HCT116 (cell line): Measurements from ENCODE around the gene ARID5B. TPM values are rescaled to one million over a fixed set of nuclear protein-coding genes. Genes with fewer than 3 reads are reported as not detected.

Source experiments
- ATAC-seq: fragments of 200-7000 bp; cut with Tn5 transposase; 2 replicates; pipeline ENCODE4 v1.9.1; 2020; ENCODE audit warnings: mild to moderate bottlenecking, moderate library complexity
- BruUV-seq: library from RNA; stranded (reverse); fragments of 400-500 nt; replicated peaks from 2 replicates; lab custom pipeline; 2021; lab: Mats Ljungman, UMichigan
- CTCF ChIA-PET: fragments of 300-600 bp; sonication (Branson Sonifier 250); formaldehyde crosslinking; loops from one replicate; lab custom pipeline; 2021; ENCODE audit warnings: antibody characterized with exemption; lab: Charles Lee
- POLR2A ChIA-PET: fragments of 300-600, 350-600 bp; sonication (Branson Sonifier 250); formaldehyde crosslinking; loops from one replicate; lab custom pipeline; 2021; ENCODE audit warnings: antibody characterized with exemption; lab: Charles Lee
- RAD21 ChIA-PET, 2 experiments: fragments of 300-600 bp; sonication (Branson Sonifier 250); formaldehyde crosslinking; loops; one replicate each; lab custom pipeline; 2023; ENCODE audit warnings: low total read pairs in 2 of 2; ENCODE audit not compliant: uncharacterized antibody in 2 of 2, unreplicated experiment in 2 of 2, low non-redundant PET in 1 of 2; lab: Charles Lee
- DNase-seq: peaks from one replicate; pipeline ENCODE4 v3.0.0-alpha.2; 2010; ENCODE audit warnings: low read depth, low spot score
- H2AFZ ChIP-seq: fragments of 200-600 bp; shearing (Covaris generic), sonication (generic); 2 replicates; pipeline ENCODE4 v1.6.1; 2017; ENCODE audit warnings: low read depth, mixed run types, mixed read lengths, antibody characterized with exemption, low read length; ENCODE audit not compliant: poor library complexity, severe bottlenecking
- H3K27ac ChIP-seq: 2 replicates; pipeline ENCODE4 v1.5.1; 2012; ENCODE audit warnings: low read depth, low read length
- H3K27me3 ChIP-seq: fragments of 200-600 bp; sonication (generic); 2 replicates; pipeline ENCODE4 v1.6.1; 2016; ENCODE audit warnings: mixed run types, low read length, mixed read lengths; ENCODE audit not compliant: insufficient read depth
- H3K36me3 ChIP-seq, 2 experiments: fragments of 200-500 bp in 1 of 2; fragments of 200-600 bp in 1 of 2; sonication (Bioruptor generic) in 1 of 2; sonication (generic) in 1 of 2; 2 replicates each; pipeline versions ENCODE4 v1.5.1 to v1.6.1; 2014 to 2016; ENCODE audit warnings: low read length in 2 of 2, inconsistent platforms in 1 of 2, mixed read lengths in 1 of 2, mixed run types in 1 of 2; ENCODE audit not compliant: insufficient read depth in 2 of 2, control insufficient read depth in 1 of 2
- H3K4me1 ChIP-seq, 2 experiments: fragments of 200-600 bp in 1 of 2; sonication (generic) in 1 of 2; 2 replicates each; pipeline versions ENCODE4 v1.5.1 to v1.6.1; 2012 to 2017; ENCODE audit warnings: low read length in 2 of 2, inconsistent platforms in 1 of 2, mild to moderate bottlenecking in 1 of 2, mixed read lengths in 1 of 2, mixed run types in 1 of 2, moderate library complexity in 1 of 2; ENCODE audit not compliant: insufficient read depth in 2 of 2, control insufficient read depth in 1 of 2
- H3K4me2 ChIP-seq: fragments of 200-600 bp; sonication (generic); 2 replicates; pipeline ENCODE4 v1.6.1; 2017; ENCODE audit warnings: mixed run types, low read length, mixed read lengths
- H3K4me3 ChIP-seq, 2 experiments: fragments of 200-600 bp in 1 of 2; sonication (generic) in 1 of 2; replicated peaks in 1 of 2; 2 replicates each; pipeline ENCODE4 v1.5.1; 2011 to 2016; ENCODE audit warnings: low read length in 2 of 2, control low read depth in 1 of 2, low read depth in 1 of 2, mild to moderate bottlenecking in 1 of 2, mixed read lengths in 1 of 2, mixed run types in 1 of 2
- H3K79me2 ChIP-seq: fragments of 200-600 bp; sonication (generic); 2 replicates; pipeline ENCODE4 v1.6.1; 2017; ENCODE audit warnings: mild to moderate bottlenecking, mixed run types, low read length, moderate library complexity, mixed read lengths; ENCODE audit not compliant: insufficient read depth
- H3K9ac ChIP-seq: fragments of 200-600 bp; sonication (generic); 2 replicates; pipeline ENCODE4 v1.6.1; 2016; ENCODE audit warnings: low read length, mixed read lengths
- H3K9me2 ChIP-seq: fragments of 200-600 bp; sonication (generic), shearing (Covaris generic); 2 replicates; pipeline ENCODE4 v1.6.1; 2017; ENCODE audit warnings: mixed run types, mild to moderate bottlenecking, moderate library complexity; ENCODE audit not compliant: insufficient read depth
- H3K9me3 ChIP-seq, 2 experiments: fragments of 200-500 bp in 1 of 2; fragments of 200-600 bp in 1 of 2; sonication (Bioruptor generic) in 1 of 2; sonication (generic) in 1 of 2; 2 replicates each; pipeline ENCODE4 v1.6.1; 2014 to 2017; ENCODE audit warnings: low read length in 2 of 2, mixed read lengths in 2 of 2, inconsistent platforms in 1 of 2, low read depth in 1 of 2, mild to moderate bottlenecking in 1 of 2, mixed run types in 1 of 2, moderate library complexity in 1 of 2; ENCODE audit not compliant: control insufficient read depth in 1 of 2, insufficient read depth in 1 of 2
- H4K20me1 ChIP-seq: fragments of 200-600 bp; sonication (generic), shearing (Covaris generic); 2 replicates; pipeline ENCODE4 v1.6.1; 2017; ENCODE audit warnings: mixed run types, mild to moderate bottlenecking, moderate library complexity; ENCODE audit not compliant: insufficient read depth
- CBX3 ChIP-seq: IDR thresholded peaks from 2 replicates; pipeline ENCODE4 v1.6.1; 2012; ENCODE audit warnings: low read depth
- EGR1 ChIP-seq: IDR thresholded peaks from 2 replicates; pipeline ENCODE4 v1.6.1; 2012; ENCODE audit warnings: low read depth
- ELF1 ChIP-seq: IDR thresholded peaks from 2 replicates; pipeline ENCODE4 v1.6.1; 2012; ENCODE audit warnings: low read depth, borderline replicate concordance
- EZH2 ChIP-seq: fragments of 200-600 bp; sonication (generic); IDR thresholded peaks from 2 replicates; pipeline ENCODE4 v1.6.1; 2017; ENCODE audit warnings: antibody characterized with exemption, mixed run types
- EZH2phosphoT487 ChIP-seq: fragments of 200-600 bp; IDR thresholded peaks from 2 replicates; pipeline ENCODE4 v1.6.1; 2018; ENCODE audit warnings: antibody characterized with exemption, borderline replicate concordance
- FOSL1 ChIP-seq: IDR thresholded peaks from 2 replicates; pipeline ENCODE4 v1.6.1; 2012; ENCODE audit warnings: low read depth
- RAD21 ChIP-seq: IDR thresholded peaks from 2 replicates; pipeline ENCODE4 v1.6.1; 2012; ENCODE audit warnings: low read depth, mild to moderate bottlenecking
- REST ChIP-seq: IDR thresholded peaks from 2 replicates; pipeline ENCODE4 v1.6.1; 2012; ENCODE audit warnings: low read depth
- YY1 ChIP-seq: IDR thresholded peaks from 2 replicates; pipeline ENCODE4 v1.6.1; 2011; ENCODE audit warnings: low read length, low read depth, moderate library complexity, mild to moderate bottlenecking; ENCODE audit not compliant: insufficient replicate concordance; ENCODE audit errors: extremely low read depth
- ZNF274 ChIP-seq: fragments of 200-500 bp; sonication (Bioruptor generic); IDR thresholded peaks from 2 replicates; pipeline ENCODE4 v1.6.1; 2014; ENCODE audit warnings: mild to moderate bottlenecking, low read depth, low read length, inconsistent platforms
- intact Hi-C: fragments of 100-400 bp; cut with micrococcal nuclease; formaldehyde crosslinking; loops from 2 replicates; pipeline ENCODE4 v1.10.0; 2022
- total RNA-seq: library from RNA; stranded (reverse); gene quantifications from one replicate; pipeline ENCODE4 v1.2.1, GENCODE V29; 2021; ENCODE audit not compliant: unreplicated experiment
- TF ChIP-seq, protein P1 (sequence below): IDR thresholded peaks from 2 replicates; pipeline ENCODE4 v1.6.1; 2012

ARID5B gene
- total RNA-seq, 1 experiment from 2014 or later, result 4.7 TPM

- BruUV-seq, result no TSS peak
- DNase-seq, result no peak
- ChIA-PET POLR2A (interaction anchor here (0.6 kb wide), 1 partner anchor 10 kb away, joined by 5 read pairs; no protein-coding TSS in a partner anchor), CTCF (interaction anchor here (0.6 kb wide), 1 partner anchor 1384 kb away, joined by 3 read pairs; no protein-coding TSS in a partner anchor), RAD21 (no interaction called here)
- Histone ChIP-seq H3K27me3 (no peaks in the 10 kb centered on the region), H4K20me1 (no peaks in the 10 kb centered on the region), H3K4me2 (no peak overlapping the region), H3K27ac (no peak overlapping the region), H3K4me1 (no peaks in the 10 kb centered on the region), H3K36me3 (no peaks in the 10 kb centered on the region), H3K9me3 (no peaks in the 10 kb centered on the region), H3K9me2 (no peaks in the 10 kb centered on the region), H3K9ac (no peak overlapping the region), H3K79me2 (no peaks in the 10 kb centered on the region), H2AFZ (no peak overlapping the region), H3K4me3 (no peak overlapping the region)
- no peak for ATAC-seq
- TF ChIP-seq CBX3 (no peak), ELF1 (no peak), REST (no peak), EZH2 (no peak), EGR1 (no peak), EZH2phosphoT487 (no peak), FOSL1 (no peak), ZNF274 (no peak), YY1 (no peak), RAD21 (no peak)
- TF ChIP-seq, protein P1, sequence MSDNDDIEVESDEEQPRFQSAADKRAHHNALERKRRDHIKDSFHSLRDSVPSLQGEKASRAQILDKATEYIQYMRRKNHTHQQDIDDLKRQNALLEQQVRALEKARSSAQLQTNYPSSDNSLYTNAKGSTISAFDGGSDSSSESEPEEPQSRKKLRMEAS, result no peak
- intact Hi-C loops, result no loop called here
Measured at GRCh38 chr10:62106929-62107519, 205.5 kb downstream of the ARID5B start.
